ENCODE data around the gene CA14.

CA14 gene

GRCh38 chr1:150243003-150243402, 14.6 kb upstream of the CA14 start (continued):
- TF ChIP-seq, protein P1, sequence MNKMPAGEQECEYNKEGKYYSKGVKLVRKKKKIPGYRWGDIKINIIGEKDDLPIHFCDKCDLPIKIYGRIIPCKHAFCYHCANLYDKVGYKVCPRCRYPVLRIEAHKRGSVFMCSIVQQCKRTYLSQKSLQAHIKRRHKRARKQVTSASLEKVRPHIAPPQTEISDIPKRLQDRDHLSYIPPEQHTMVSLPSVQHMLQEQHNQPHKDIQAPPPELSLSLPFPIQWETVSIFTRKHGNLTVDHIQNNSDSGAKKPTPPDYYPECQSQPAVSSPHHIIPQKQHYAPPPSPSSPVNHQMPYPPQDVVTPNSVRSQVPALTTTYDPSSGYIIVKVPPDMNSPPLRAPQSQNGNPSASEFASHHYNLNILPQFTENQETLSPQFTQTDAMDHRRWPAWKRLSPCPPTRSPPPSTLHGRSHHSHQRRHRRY (tag by site-specific recombination; IDR thresholded peaks at IDR 0.05), result no peak
- TF ChIP-seq ZBTB49 (tag by site-specific recombination; IDR thresholded peaks at IDR 0.05; ENCODE audit: low read depth) (no peak), ZNF121 (tag by site-specific recombination; IDR thresholded peaks at IDR 0.05) (no peak), ZNF426 (tag by site-specific recombination; IDR thresholded peaks at IDR 0.05) (no peak), MZF1 (tag by site-specific recombination; IDR thresholded peaks at IDR 0.05; ENCODE audit: borderline replicate concordance) (no peak), ZNF112 (tag by site-specific recombination; IDR thresholded peaks at IDR 0.05) (no peak), ZNF335 (tag by site-specific recombination; conservative IDR thresholded peaks at IDR 0.05) (no peak)
- TF ChIP-seq, protein P2, sequence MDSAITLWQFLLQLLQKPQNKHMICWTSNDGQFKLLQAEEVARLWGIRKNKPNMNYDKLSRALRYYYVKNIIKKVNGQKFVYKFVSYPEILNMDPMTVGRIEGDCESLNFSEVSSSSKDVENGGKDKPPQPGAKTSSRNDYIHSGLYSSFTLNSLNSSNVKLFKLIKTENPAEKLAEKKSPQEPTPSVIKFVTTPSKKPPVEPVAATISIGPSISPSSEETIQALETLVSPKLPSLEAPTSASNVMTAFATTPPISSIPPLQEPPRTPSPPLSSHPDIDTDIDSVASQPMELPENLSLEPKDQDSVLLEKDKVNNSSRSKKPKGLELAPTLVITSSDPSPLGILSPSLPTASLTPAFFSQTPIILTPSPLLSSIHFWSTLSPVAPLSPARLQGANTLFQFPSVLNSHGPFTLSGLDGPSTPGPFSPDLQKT (IDR thresholded peaks at IDR 0.05; ENCODE audit: borderline replicate concordance, low read depth, low read length), result no peak
- TF ChIP-seq, protein P3, sequence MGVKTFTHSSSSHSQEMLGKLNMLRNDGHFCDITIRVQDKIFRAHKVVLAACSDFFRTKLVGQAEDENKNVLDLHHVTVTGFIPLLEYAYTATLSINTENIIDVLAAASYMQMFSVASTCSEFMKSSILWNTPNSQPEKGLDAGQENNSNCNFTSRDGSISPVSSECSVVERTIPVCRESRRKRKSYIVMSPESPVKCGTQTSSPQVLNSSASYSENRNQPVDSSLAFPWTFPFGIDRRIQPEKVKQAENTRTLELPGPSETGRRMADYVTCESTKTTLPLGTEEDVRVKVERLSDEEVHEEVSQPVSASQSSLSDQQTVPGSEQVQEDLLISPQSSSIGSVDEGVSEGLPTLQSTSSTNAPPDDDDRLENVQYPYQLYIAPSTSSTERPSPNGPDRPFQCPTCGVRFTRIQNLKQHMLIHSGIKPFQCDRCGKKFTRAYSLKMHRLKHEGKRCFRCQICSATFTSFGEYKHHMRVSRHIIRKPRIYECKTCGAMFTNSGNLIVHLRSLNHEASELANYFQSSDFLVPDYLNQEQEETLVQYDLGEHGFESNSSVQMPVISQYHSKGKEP (tag by site-specific recombination; IDR thresholded peaks at IDR 0.05), result no peak
- TF ChIP-seq, protein P4, sequence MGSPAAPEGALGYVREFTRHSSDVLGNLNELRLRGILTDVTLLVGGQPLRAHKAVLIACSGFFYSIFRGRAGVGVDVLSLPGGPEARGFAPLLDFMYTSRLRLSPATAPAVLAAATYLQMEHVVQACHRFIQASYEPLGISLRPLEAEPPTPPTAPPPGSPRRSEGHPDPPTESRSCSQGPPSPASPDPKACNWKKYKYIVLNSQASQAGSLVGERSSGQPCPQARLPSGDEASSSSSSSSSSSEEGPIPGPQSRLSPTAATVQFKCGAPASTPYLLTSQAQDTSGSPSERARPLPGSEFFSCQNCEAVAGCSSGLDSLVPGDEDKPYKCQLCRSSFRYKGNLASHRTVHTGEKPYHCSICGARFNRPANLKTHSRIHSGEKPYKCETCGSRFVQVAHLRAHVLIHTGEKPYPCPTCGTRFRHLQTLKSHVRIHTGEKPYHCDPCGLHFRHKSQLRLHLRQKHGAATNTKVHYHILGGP (tag by site-specific recombination; IDR thresholded peaks at IDR 0.05), result no peak

GRCh38 chr1:150249936-150250335, 7.6 kb upstream of the CA14 start:
- Histone ChIP-seq H3K27ac (ENCODE audit: extremely low read depth, low read depth, low read length) (no peak overlapping the region), H3K9me3 (ENCODE audit: control insufficient read depth, insufficient read depth, low read depth, low read length) (no peaks in the 10 kb centered on the region), H3K36me3 (ENCODE audit: control insufficient read depth in 2 of 2, insufficient read depth in 1 of 2, low read length in 2 of 2) (no peaks in the 10 kb centered on the region), H3K4me3 (ENCODE audit: low read depth, low read length) (no peak overlapping the region), H3K4me1 (ENCODE audit: control insufficient read depth, insufficient read depth, low read length) (no peaks in the 10 kb centered on the region)
- TF ChIP-seq, protein P5, sequence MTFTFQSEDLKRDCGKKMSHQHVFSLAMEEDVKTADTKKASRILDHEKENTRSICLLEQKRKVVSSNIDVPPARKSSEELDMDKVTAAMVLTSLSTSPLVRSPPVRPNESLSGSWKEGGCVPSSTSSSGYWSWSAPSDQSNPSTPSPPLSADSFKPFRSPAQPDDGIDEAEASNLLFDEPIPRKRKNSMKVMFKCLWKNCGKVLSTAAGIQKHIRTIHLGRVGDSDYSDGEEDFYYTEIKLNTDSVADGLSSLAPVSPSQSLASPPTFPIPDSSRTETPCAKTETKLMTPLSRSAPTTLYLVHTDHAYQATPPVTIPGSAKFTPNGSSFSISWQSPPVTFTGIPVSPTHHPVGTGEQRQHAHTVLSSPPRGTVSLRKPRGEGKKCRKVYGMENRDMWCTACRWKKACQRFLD (tag by site-specific recombination; IDR thresholded peaks at IDR 0.05), result no peak
- no peak for TF ChIP-seq ZNF677 (tag by site-specific recombination; IDR thresholded peaks at IDR 0.05)
- TF ChIP-seq, protein P6, sequence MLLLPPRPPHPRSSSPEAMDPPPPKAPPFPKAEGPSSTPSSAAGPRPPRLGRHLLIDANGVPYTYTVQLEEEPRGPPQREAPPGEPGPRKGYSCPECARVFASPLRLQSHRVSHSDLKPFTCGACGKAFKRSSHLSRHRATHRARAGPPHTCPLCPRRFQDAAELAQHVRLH (tag by site-specific recombination; IDR thresholded peaks at IDR 0.05), result no peak
- no peak for TF ChIP-seq ZNF501 (tag by site-specific recombination; IDR thresholded peaks at IDR 0.05)
- no peak for TF ChIP-seq ZNF76 (tag by site-specific recombination; IDR thresholded peaks at IDR 0.05; ENCODE audit: borderline replicate concordance, low read depth)
- no peak for TF ChIP-seq ZNF211 (tag by site-specific recombination; IDR thresholded peaks at IDR 0.05; ENCODE audit: low read depth)
- TF ChIP-seq ZNF670 (tag by site-specific recombination; IDR thresholded peaks at IDR 0.05; ENCODE audit: low read depth), result no peak
- no peak for TF ChIP-seq ZBTB8A (tag by site-specific recombination; IDR thresholded peaks at IDR 0.05)
- no peak for TF ChIP-seq WT1 (tag by site-specific recombination; IDR thresholded peaks at IDR 0.05)
- CTCF ChIA-PET, result interaction anchor here (2.9 kb wide), 1 partner anchor 31 kb away, joined by 12 read pairs; no protein-coding TSS in a partner anchor
- POLR2A ChIA-PET, result interaction anchor here (0.6 kb wide), 1 partner anchor 288 kb away, joined by 3 read pairs; no protein-coding TSS in a partner anchor
